Tibial nerve (tissue), 4 donors: Measurements from ENCODE around the gene RIMS4. TPM values are rescaled to one million over a fixed set of nuclear protein-coding genes. Genes with fewer than 3 reads are reported as not detected.

Source experiments
- DNase-seq, 2 donors: peaks; one replicate each; pipeline ENCODE4 v3.0.0-alpha.2; 2019; ENCODE audit warnings: low spot score in 2 of 2
- H3K27ac ChIP-seq, 4 donors: fragments of 200-600 bp; sonication (generic) in 3 of 4; one replicate each; pipeline ENCODE4 v1.5.1; 2017 to 2019; ENCODE audit warnings: mild to moderate bottlenecking in 1 of 4
- H3K27me3 ChIP-seq, 2 donors: fragments of 200-600 bp; sonication (generic) in 1 of 2; one replicate each; pipeline versions ENCODE4 v1.5.1 to v1.6.0; 2017 to 2019
- H3K36me3 ChIP-seq, 3 donors: fragments of 200-600 bp; sonication (generic); one replicate each; pipeline ENCODE4 v1.5.1; 2018 to 2019
- H3K4me1 ChIP-seq, 4 donors: fragments of 200-600 bp; sonication (generic) in 3 of 4; one replicate each; pipeline ENCODE4 v1.5.1; 2017 to 2019
- H3K4me3 ChIP-seq, 4 donors: fragments of 200-600 bp; sonication (generic) in 3 of 4; one replicate each; pipeline ENCODE4 v1.5.1; 2017 to 2019; ENCODE audit warnings: mild to moderate bottlenecking in 1 of 4, moderate library complexity in 1 of 4
- H3K9me3 ChIP-seq, 4 donors: fragments of 200-600 bp; sonication (generic) in 3 of 4; one replicate each; pipeline ENCODE4 v1.5.1; 2017 to 2019
- EP300 ChIP-seq, 2 donors: sonication (generic); formaldehyde crosslinking; IDR thresholded peaks; one replicate each; pipeline ENCODE4 v1.6.1; 2017; ENCODE audit warnings: antibody characterized with exemption in 2 of 2, mild to moderate bottlenecking in 1 of 2
- POLR2A ChIP-seq, 2 donors: fragments of 450-650 bp; IDR thresholded peaks; one replicate each; pipeline ENCODE4 v1.6.1; 2017; ENCODE audit warnings: antibody characterized with exemption in 2 of 2, mild to moderate bottlenecking in 2 of 2, moderate library complexity in 2 of 2
- WGBS, 2 donors: methylation state at CpG; one replicate each; pipeline ENCODE4 v1.1.5; 2018; 5-methylcytosine and 5-hydroxymethylcytosine counted together
- total RNA-seq, 4 donors: library from RNA; depleted of rRNA; stranded (reverse); fragments of >200 nt; gene quantifications; one replicate each; pipeline ENCODE4 v1.1.0, GENCODE V29; 2016
- TF ChIP-seq, protein P1 (sequence below), 5 experiments: fragments of 200-600 bp in 3 of 5; fragments of 450-650 bp in 2 of 5; sonication (generic) in 3 of 5; IDR thresholded peaks; one replicate each; pipeline ENCODE4 v1.5.1; 2016 to 2019; ENCODE audit warnings: antibody characterized with exemption in 5 of 5, mild to moderate bottlenecking in 3 of 5, moderate library complexity in 2 of 5

RIMS4 gene
- total RNA-seq, 4 donors from 2014 or later, result 0.21 to 4.7 (median 1.7) TPM

GRCh38 chr20:44761423-44761822, 48.9 kb downstream of the RIMS4 start:
- no peaks in the 10 kb centered on the region for H3K36me3 ChIP-seq
- no peak for DNase-seq
- TF ChIP-seq, protein P1, sequence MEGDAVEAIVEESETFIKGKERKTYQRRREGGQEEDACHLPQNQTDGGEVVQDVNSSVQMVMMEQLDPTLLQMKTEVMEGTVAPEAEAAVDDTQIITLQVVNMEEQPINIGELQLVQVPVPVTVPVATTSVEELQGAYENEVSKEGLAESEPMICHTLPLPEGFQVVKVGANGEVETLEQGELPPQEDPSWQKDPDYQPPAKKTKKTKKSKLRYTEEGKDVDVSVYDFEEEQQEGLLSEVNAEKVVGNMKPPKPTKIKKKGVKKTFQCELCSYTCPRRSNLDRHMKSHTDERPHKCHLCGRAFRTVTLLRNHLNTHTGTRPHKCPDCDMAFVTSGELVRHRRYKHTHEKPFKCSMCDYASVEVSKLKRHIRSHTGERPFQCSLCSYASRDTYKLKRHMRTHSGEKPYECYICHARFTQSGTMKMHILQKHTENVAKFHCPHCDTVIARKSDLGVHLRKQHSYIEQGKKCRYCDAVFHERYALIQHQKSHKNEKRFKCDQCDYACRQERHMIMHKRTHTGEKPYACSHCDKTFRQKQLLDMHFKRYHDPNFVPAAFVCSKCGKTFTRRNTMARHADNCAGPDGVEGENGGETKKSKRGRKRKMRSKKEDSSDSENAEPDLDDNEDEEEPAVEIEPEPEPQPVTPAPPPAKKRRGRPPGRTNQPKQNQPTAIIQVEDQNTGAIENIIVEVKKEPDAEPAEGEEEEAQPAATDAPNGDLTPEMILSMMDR (IDR thresholded peaks at IDR 0.05), result no peak
- TF ChIP-seq EP300 (IDR thresholded peaks at IDR 0.05) (no peak), POLR2A (IDR thresholded peaks at IDR 0.05) (no peak)

DNA sequence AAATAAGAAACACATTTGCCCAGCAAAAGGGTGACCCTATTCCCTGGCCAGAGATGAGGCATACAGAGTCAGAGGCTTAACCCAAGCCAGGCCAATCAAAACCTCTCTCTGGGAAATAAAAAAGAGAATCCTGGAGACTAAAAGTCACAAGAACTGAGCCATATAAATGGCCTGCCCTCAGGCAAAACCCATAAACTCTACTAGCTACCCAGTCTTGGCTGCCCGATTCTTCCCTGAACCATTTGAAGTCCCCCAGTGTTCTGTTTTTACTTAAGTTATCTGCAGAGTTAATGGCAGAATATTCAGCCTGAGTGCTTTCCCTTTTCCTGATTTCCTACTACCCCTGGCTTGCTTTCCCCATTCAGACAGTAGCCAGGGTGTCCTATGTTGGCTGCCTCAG, 50.8 kb downstream of the RIMS4 start:
- H3K4me3 ChIP-seq, result no peak overlapping the region
- H3K9me3 ChIP-seq, result no peaks in the 10 kb centered on the region
- no peaks in the 10 kb centered on the region for H3K36me3 ChIP-seq
- no peak for DNase-seq
- no peaks in the 10 kb centered on the region for H3K4me1 ChIP-seq
- 33 to 52% methylated on average over 1 of the region's 1 CpG for WGBS, 2 donors
- TF ChIP-seq EP300 (IDR thresholded peaks at IDR 0.05), result no peak
- TF ChIP-seq, protein P1 (IDR thresholded peaks at IDR 0.05), result no peak
- TF ChIP-seq POLR2A (IDR thresholded peaks at IDR 0.05), result no peak
- H3K27ac ChIP-seq, result no peak overlapping the region
- no peaks in the 10 kb centered on the region for H3K27me3 ChIP-seq

More at GRCh38 chr20:44761423-44761822, 48.9 kb downstream of the RIMS4 start:
- no peaks in the 10 kb centered on the region for H3K4me1 ChIP-seq
- no peak overlapping the region for H3K27ac ChIP-seq
- H3K4me3 ChIP-seq, result no peak overlapping the region
- no peaks in the 10 kb centered on the region for H3K9me3 ChIP-seq
- peaks cover 0 to 14% of the 10 kb centered on the region in 2 donors for H3K27me3 ChIP-seq
- WGBS, 2 donors, result 30 to 47% methylated on average over 3 of the region's 3 CpGs

GRCh38 chr20:44758247-44759101, 51.9 kb downstream of the RIMS4 start:
- Histone ChIP-seq H3K27me3 (peaks cover 0 to 3% of the 10 kb centered on the region in 2 donors), H3K36me3 (no peaks in the 10 kb centered on the region), H3K4me3 (no peak overlapping the region), H3K27ac (no peak overlapping the region), H3K9me3 (no peaks in the 10 kb centered on the region), H3K4me1 (peaks cover 0 to 3% (median 0%) of the 10 kb centered on the region in 4 donors)
- WGBS, 2 donors, result 47 to 64% methylated on average over 10 of the region's 10 CpGs
- no peak for DNase-seq
- TF ChIP-seq, protein P1 (IDR thresholded peaks at IDR 0.05), result no peak
- TF ChIP-seq EP300 (IDR thresholded peaks at IDR 0.05) (no peak), POLR2A (IDR thresholded peaks at IDR 0.05) (no peak)

GRCh38 chr20:44756956-44757355, 53.4 kb downstream of the RIMS4 start:
- DNase-seq, result no peak
- WGBS, 2 donors, result 95 to 98% methylated on average over 5 of the region's 5 CpGs
- H3K4me3 ChIP-seq, result no peak overlapping the region
- H3K36me3 ChIP-seq, result no peaks in the 10 kb centered on the region
- TF ChIP-seq POLR2A (IDR thresholded peaks at IDR 0.05) (no peak), EP300 (IDR thresholded peaks at IDR 0.05) (no peak)
- TF ChIP-seq, protein P1 (IDR thresholded peaks at IDR 0.05), result no peak
- peaks cover 0 to 13% of the 10 kb centered on the region in 2 donors for H3K27me3 ChIP-seq
- peaks cover 0 to 3% (median 0%) of the 10 kb centered on the region in 4 donors for H3K4me1 ChIP-seq
- H3K27ac ChIP-seq, result no peak overlapping the region
- H3K9me3 ChIP-seq, result no peaks in the 10 kb centered on the region

DNA sequence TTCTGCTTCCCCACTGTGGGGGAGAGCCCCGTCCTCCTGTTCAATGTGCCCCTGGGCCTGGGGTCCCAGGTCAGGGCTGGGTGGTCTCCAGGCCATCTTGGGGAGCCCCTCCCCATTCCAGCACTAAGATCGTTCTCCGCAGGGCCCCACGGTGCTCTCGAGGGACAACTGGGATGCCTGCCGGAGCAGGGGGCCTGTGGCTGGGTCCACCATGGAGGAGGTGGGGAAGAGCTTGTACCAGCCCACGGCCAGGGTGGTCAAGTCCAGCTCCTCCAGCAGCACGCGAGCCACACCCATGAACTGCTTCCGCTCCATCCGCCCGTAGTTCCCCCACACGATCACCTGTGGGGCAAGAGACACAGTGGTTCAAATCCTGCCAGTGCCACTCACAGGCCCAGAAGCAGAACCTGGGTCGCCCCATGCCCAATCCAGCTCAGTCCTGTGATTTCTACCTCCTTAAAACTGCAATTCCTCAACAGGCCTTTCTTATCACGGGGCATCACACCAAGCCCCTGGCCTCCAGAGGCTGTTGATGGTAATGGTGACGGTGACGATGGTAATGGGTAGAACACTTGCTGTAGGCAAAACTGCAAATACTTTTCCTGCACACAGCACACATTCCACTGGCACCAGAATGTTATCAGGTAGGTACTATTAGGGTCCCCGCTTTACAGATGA, 54.2 kb downstream of the RIMS4 start:
- Histone ChIP-seq H3K27ac (no peak overlapping the region), H3K27me3 (peaks cover 0 to 21% of the 10 kb centered on the region in 2 donors), H3K4me3 (no peak overlapping the region), H3K4me1 (peaks cover 0 to 3% (median 0%) of the 10 kb centered on the region in 4 donors), H3K9me3 (no peaks in the 10 kb centered on the region), H3K36me3 (no peaks in the 10 kb centered on the region)
- no peak for DNase-seq
- TF ChIP-seq POLR2A (IDR thresholded peaks at IDR 0.05) (no peak), EP300 (IDR thresholded peaks at IDR 0.05) (no peak)
- TF ChIP-seq, protein P1 (IDR thresholded peaks at IDR 0.05), result no peak
- whole genome bisulfite sequencing, 2 donors, result 88 to 89% methylated on average over 10 to 18 of the region's 18 CpGs
